ENCODE measurements around the gene EPB42. TPM values are rescaled to one million over a fixed set of nuclear protein-coding genes. Genes with fewer than 3 reads are reported as not detected.

Gene EPB42
- total RNA-seq, 1 experiment from 2014 or later: not detected

DNA sequence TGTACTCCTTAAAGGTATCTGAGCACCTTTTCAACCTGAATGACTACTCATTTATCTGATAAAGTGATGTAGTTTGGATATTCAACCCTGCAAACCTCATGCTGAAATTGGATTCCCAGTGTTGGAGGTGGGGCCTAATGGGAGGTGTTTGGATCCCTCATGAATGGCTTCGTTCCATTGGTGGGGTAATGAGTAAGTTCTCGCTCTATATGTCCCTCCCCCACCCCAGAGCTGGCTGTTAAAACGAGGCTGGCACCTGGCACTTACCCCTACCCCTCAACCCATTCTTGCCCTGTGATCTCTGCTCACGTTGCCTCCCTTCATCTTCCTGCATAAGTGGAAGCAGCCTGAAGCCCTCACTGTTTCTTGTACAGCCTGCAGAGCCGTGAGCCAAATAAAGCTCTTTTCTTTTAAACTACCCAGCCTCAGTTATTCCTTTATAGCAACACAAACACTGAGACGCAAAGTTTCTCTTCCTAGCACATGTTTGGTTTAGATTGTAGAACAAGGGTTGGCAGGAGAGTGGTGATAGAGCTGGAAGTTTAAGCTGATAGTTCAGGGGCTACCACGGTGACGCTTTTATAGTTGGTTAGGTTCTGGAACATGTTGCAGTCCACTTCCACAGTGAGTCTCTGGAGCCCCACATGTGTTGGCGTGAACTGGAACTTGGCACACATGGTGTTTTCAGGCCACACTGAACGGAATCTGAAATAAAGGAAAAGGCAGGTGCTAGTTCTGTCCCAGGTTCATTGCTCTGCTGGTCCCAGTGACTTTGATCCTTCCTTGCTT, 23.9 kb downstream of the EPB42 start:
- Histone ChIP-seq H4K5ac (ENCODE audit: insufficient read length, low read depth, low read length) (no peak overlapping the region), H2BK15ac (ENCODE audit: low read depth, low read length) (no peak overlapping the region), H3K9ac (ENCODE audit: extremely low read depth, insufficient read length, low read length) (no peak overlapping the region), H3K4ac (ENCODE audit: low read depth, low read length) (no peak overlapping the region), H3K23me2 (ENCODE audit: insufficient read length, low read depth, low read length, poor library complexity, severe bottlenecking) (no peaks in the 10 kb centered on the region), H3K27me3 (ENCODE audit: insufficient read depth, low read length) (no peaks in the 10 kb centered on the region), H2BK12ac (ENCODE audit: insufficient read length, low read depth, low read length) (no peak overlapping the region), H3K27ac (ENCODE audit: insufficient read length, low read depth, low read length) (no peak overlapping the region), H2BK20ac (ENCODE audit: low read depth, low read length, poor library complexity, severe bottlenecking) (no peak overlapping the region), H4K20me1 (ENCODE audit: control insufficient read depth, insufficient read depth, insufficient read length) (no peaks in the 10 kb centered on the region), H2BK120ac (ENCODE audit: low read depth, low read length, poor library complexity, severe bottlenecking) (no peak overlapping the region), H2BK5ac (ENCODE audit: insufficient read length, low read length) (no peak overlapping the region), H3K79me1 (ENCODE audit: insufficient read depth, low read depth, low read length, poor library complexity, severe bottlenecking) (no peaks in the 10 kb centered on the region), H3K23ac (ENCODE audit: insufficient read length, low read depth, low read length) (no peak overlapping the region), H3K4me2 (ENCODE audit: insufficient read depth, insufficient read length, low read length) (no peak overlapping the region), H3T11ph (ENCODE audit: low read length) (no peak overlapping the region), H3K18ac (ENCODE audit: insufficient read length, low read depth, low read length) (no peak overlapping the region), H3K79me2 (ENCODE audit: insufficient read depth, low read length) (no peaks in the 10 kb centered on the region), H4K91ac (ENCODE audit: insufficient read length, low read depth, low read length) (no peak overlapping the region), H2AFZ (ENCODE audit: low read length) (no peak overlapping the region), H4K8ac (replicated peaks; ENCODE audit: insufficient read length, low read depth, low read length) (no peak overlapping the region), H3K4me1 (ENCODE audit: insufficient read depth, low read length) (no peaks in the 10 kb centered on the region), H3K14ac (ENCODE audit: insufficient read depth, low read length) (no peak overlapping the region), H3K9me3 (ENCODE audit: control insufficient read depth, low read depth, low read length) (no peaks in the 10 kb centered on the region), H2AK5ac (ENCODE audit: insufficient read length, low read length) (no peak overlapping the region), H3K56ac (ENCODE audit: insufficient read length, low read depth, low read length) (no peak overlapping the region)
- peaks cover 7 to 12% of the 10 kb centered on the region in 2 experiments; a peak in 4 of 5 replicates for H3K9me3 Mint-ChIP-seq
- H3K27me3 Mint-ChIP-seq (ENCODE audit: low read depth): peaks cover 3% of the 10 kb centered on the region; the same call in 1 of the 2 replicates
- peaks cover 4 to 51% (median 24%) of the 10 kb centered on the region in 3 experiments; a peak in 6 of 7 replicates for H3K36me3 Mint-ChIP-seq (ENCODE audit: insufficient read depth in 1 of 3, low read depth in 3 of 3)
- WGBS (ENCODE audit: extremely low coverage, insufficient read length, low lambda C conversion rate): no CpG with 5 or more reads among the region's 10 CpGs
- H3K4me3 Mint-ChIP-seq: no peak overlapping the region; a peak in 1 of 5 replicates
- no peak for DNase-seq
- H3K27ac Mint-ChIP-seq: no peak overlapping the region
- no peak for TF ChIP-seq CTCF (conservative IDR thresholded peaks at IDR 0.05)
- no peaks in the 10 kb centered on the region for H3K4me1 Mint-ChIP-seq
